ENCODE data around the gene ZMAT5. TPM values are rescaled to one million over a fixed set of nuclear protein-coding genes. Genes with fewer than 3 reads are reported as not detected.

ZMAT5 gene
- total RNA-seq, 1 experiment from 2014 or later, result 16.0 TPM

DNA sequence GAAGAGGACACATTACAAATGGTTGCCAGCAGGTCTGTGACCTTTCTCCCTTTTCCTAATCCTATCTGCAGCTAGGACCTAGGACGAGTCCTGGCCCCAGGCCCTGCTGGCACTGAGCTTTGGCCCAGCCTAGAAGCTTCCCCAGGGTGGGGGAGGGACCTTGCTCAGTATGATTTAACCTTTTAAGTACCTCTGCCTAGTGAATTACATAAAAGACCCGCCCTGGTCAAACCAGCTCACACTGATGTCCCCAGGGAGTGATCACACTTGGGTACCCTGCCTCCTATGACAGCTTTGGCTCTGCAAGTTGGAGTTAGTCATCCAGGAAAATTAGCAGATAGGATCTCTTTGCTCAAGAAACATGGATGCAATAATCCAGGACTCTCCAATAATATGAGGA lies 49.3 kb upstream of the ZMAT5 start (continued):
- TF ChIP-seq TCF7L2 (IDR thresholded peaks at IDR 0.05; ENCODE audit: borderline replicate concordance, extremely low read depth, insufficient read depth, insufficient read length) (no peak), SRF (IDR thresholded peaks at IDR 0.05; ENCODE audit: low read depth) (no peak), CTCF (IDR thresholded peaks at IDR 0.05 in 2 of 3, conservative IDR thresholded peaks at IDR 0.05 in 1 of 3; ENCODE audit: borderline replicate concordance in 1 of 3, insufficient read depth in 1 of 3, low read depth in 2 of 3, low read length in 2 of 3) (no peak), ZNF274 (IDR thresholded peaks at IDR 0.05; ENCODE audit: low read depth, low read length) (no peak), ZBTB33 (IDR thresholded peaks at IDR 0.05; ENCODE audit: extremely low read depth, insufficient replicate concordance, low read length) (no peak)
- TF ChIP-seq, protein P1, sequence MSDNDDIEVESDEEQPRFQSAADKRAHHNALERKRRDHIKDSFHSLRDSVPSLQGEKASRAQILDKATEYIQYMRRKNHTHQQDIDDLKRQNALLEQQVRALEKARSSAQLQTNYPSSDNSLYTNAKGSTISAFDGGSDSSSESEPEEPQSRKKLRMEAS (IDR thresholded peaks at IDR 0.05), result no peak

- Histone ChIP-seq H3K27ac (ENCODE audit: low read depth, low read length) (no peak overlapping the region), H3K36me3 (ENCODE audit: control insufficient read depth in 1 of 2, insufficient read depth in 2 of 2, low read length in 2 of 2) (peaks cover 26 to 51% of the 10 kb centered on the region in 2 experiments), H3K9me2 (ENCODE audit: insufficient read depth) (no peaks in the 10 kb centered on the region), H4K20me1 (ENCODE audit: insufficient read depth) (no peaks in the 10 kb centered on the region), H3K4me2 (ENCODE audit: low read length) (no peak overlapping the region), H3K9me3 (ENCODE audit: control insufficient read depth in 1 of 2, insufficient read depth in 1 of 2, low read depth in 1 of 2, low read length in 2 of 2) (no peaks in the 10 kb centered on the region), H3K27me3 (ENCODE audit: insufficient read depth, low read length) (no peaks in the 10 kb centered on the region), H3K4me3 (replicated peaks in 1 of 2; ENCODE audit: low read depth in 1 of 2, low read length in 2 of 2) (no peak overlapping the region), H3K79me2 (ENCODE audit: insufficient read depth, low read length) (no peaks in the 10 kb centered on the region), H2AFZ (ENCODE audit: low read depth, low read length, poor library complexity, severe bottlenecking) (no peak overlapping the region), H3K4me1 (ENCODE audit: control insufficient read depth in 1 of 2, insufficient read depth in 2 of 2, low read length in 2 of 2) (peaks cover 0 to 9% of the 10 kb centered on the region in 2 experiments; a peak in 1 of 4 replicates), H3K9ac (ENCODE audit: low read length) (no peak overlapping the region)
- no peak for ATAC-seq
- no TSS peak for BruUV-seq (replicated peaks)
- intact Hi-C loops (cut with micrococcal nuclease), result no loop called here
- RAD21 ChIA-PET (ENCODE audit: low non-redundant PET in 1 of 2, low total read pairs in 2 of 2, uncharacterized antibody in 2 of 2, unreplicated experiment in 2 of 2), result interaction anchor here in 1 of 2 experiments (0.6 kb wide), 1 partner anchor 8 kb away, joined by 4 read pairs; no protein-coding TSS in a partner anchor
- CTCF ChIA-PET, result interaction anchor here (1.0 kb wide), 1 partner anchor 190 kb away, joined by 3 read pairs; no protein-coding TSS in a partner anchor
- DNase-seq (ENCODE audit: low read depth, low spot score), result no peak
- no peak for TF ChIP-seq YY1 (IDR thresholded peaks at IDR 0.05; ENCODE audit: extremely low read depth, insufficient replicate concordance, low read depth, low read length)
- no peak for TF ChIP-seq FOSL1 (IDR thresholded peaks at IDR 0.05; ENCODE audit: low read depth)
- TF ChIP-seq, protein P2, sequence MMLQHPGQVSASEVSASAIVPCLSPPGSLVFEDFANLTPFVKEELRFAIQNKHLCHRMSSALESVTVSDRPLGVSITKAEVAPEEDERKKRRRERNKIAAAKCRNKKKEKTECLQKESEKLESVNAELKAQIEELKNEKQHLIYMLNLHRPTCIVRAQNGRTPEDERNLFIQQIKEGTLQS (IDR thresholded peaks at IDR 0.05), result no peak
- no peak for TF ChIP-seq EZH2phosphoT487 (IDR thresholded peaks at IDR 0.05; ENCODE audit: borderline replicate concordance)
- TF ChIP-seq, protein P1 (IDR thresholded peaks at IDR 0.05), result no peak
- no peak for TF ChIP-seq CEBPB (IDR thresholded peaks at IDR 0.05; ENCODE audit: low read depth)
- TF ChIP-seq EGR1 (IDR thresholded peaks at IDR 0.05; ENCODE audit: low read depth), result no peak
- TF ChIP-seq EZH2 (IDR thresholded peaks at IDR 0.05), result no peak
- no peak for TF ChIP-seq POLR2AphosphoS5 (IDR thresholded peaks at IDR 0.05; ENCODE audit: low read depth, low read length)
- POLR2A ChIA-PET, result interaction anchor here (0.6 kb wide), 1 partner anchor 10 kb away, joined by 4 read pairs; no protein-coding TSS in a partner anchor
These were observed 48.8 kb upstream of the ZMAT5 start for GRCh38 chr22:29815580-29815979.
